Activated naive CD4-positive, alpha-beta T cell (primary cell): Measurements from ENCODE around the gene TMEM52.
A peak's percentile ranks its signal among the peaks of the same experiment; 100 is the strongest.
"Not testable (repeated sequence)": the region's sequence is repeated elsewhere in the genome, so short reads cannot be mapped to it uniquely, and the experiment has no call there.

ENCODE experiments used
- DNase-seq, 4 experiments: peaks; one replicate each; lab custom pipeline; 2025; lab: John Stamatoyannopoulos, UW

Gene TMEM52

GRCh38 chr1:1894354-1895059 lies 24.6 kb downstream of the TMEM52 start:
- DNase-seq: no peak

- DNase-seq: no peak
These were observed 25.1 kb downstream of the TMEM52 start for GRCh38 chr1:1893997-1894353.

GRCh38 chr1:1893291-1893985 lies 25.6 kb downstream of the TMEM52 start:
- DNase-seq: no peak

GRCh38 chr1:1892763-1893120 lies 26.3 kb downstream of the TMEM52 start:
- DNase-seq: no peak

GRCh38 chr1:1892079-1892762 lies 26.9 kb downstream of the TMEM52 start:
- DNase-seq: no peak

GRCh38 chr1:1891349-1892078 lies 27.6 kb downstream of the TMEM52 start:
- peak; percentile 66 to 84 (median 78) for DNase-seq

- peak; percentile 66 to 84 (median 78) for DNase-seq
These were observed 28.4 kb downstream of the TMEM52 start, which contains the start of gene GNB1 for GRCh38 chr1:1890506-1891348. TSS of gene GNB1 (minus strand) at chr1:1891087. CDS start at chr1:1825453, 65,634 bp downstream.

- no peak for DNase-seq
These were observed 29.1 kb downstream of the TMEM52 start for GRCh38 chr1:1889847-1890505.

- no peak for DNase-seq
These were observed 29.9 kb downstream of the TMEM52 start for GRCh38 chr1:1889090-1889750.

GRCh38 chr1:1883890-1884289 lies 35.2 kb downstream of the TMEM52 start:
- DNase-seq: not testable (repeated sequence)

GRCh38 chr1:1883092-1883873 lies 35.8 kb downstream of the TMEM52 start:
- DNase-seq: no peak

GRCh38 chr1:1881727-1882126 lies 37.4 kb downstream of the TMEM52 start:
- no peak for DNase-seq

GRCh38 chr1:1880617-1881312 lies 38.3 kb downstream of the TMEM52 start:
- DNase-seq: no peak

GRCh38 chr1:1879942-1880341 lies 39.1 kb downstream of the TMEM52 start:
- no peak for DNase-seq

- no peak for DNase-seq
These were observed 41.1 kb downstream of the TMEM52 start for GRCh38 chr1:1877865-1878436.

GRCh38 chr1:1876335-1876930 lies 42.6 kb downstream of the TMEM52 start:
- DNase-seq: no peak

GRCh38 chr1:1875932-1876331 lies 43.1 kb downstream of the TMEM52 start:
- no peak for DNase-seq

- DNase-seq: no peak
These were observed 44.2 kb downstream of the TMEM52 start for GRCh38 chr1:1874901-1875300.
